Left kidney (tissue), 2 donors: ENCODE measurements around the gene CKAP2. TPM values are rescaled to one million over a fixed set of nuclear protein-coding genes. Genes with fewer than 3 reads are reported as not detected.
"Not testable (repeated sequence)": the region's sequence is repeated elsewhere in the genome, so short reads cannot be mapped to it uniquely, and the experiment has no call there.

ENCODE experiments used
- DNase-seq: peaks from one replicate; pipeline ENCODE4 v3.0.0-alpha.2; 2013
- polyA plus RNA-seq: library from polyadenylated mRNA; unstranded; fragments of 120-200 nt; gene quantifications from one replicate; pipeline ENCODE4 v1.2.1, GENCODE V29; 2013; ENCODE audit not compliant: insufficient read length

CKAP2 gene
- polyA plus RNA-seq, 1 donor = 98.3 TPM

DNA sequence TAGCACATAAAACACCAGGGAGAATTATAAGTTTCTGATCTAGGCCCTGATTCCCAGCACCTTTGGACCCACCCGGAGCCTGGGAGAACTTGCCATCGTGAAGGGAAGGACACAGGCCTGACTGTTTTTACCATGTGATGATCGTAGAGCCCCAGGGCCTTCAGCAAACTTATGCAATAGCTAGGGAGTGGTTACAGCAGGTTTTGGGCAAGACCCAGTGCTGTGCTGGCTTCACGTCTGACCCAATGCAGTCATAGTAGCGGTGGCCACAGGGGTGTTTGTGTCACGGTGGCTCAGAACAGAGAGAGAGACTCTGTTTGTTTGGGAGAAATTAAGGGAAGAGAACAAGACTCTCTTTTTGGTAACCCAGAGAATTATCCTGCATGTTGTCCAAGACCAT lies 68.0 kb downstream of the CKAP2 start:
- not testable (repeated sequence) for DNase-seq

Other genes with a start within 250 kb of the CKAP2 start
- 6.0 TPM for gene THSD1, start 49.3 kb upstream of the CKAP2 start, polyA plus RNA-seq
- 70.7 TPM for gene VPS36, start 4.8 kb upstream of the CKAP2 start, polyA plus RNA-seq
- 34.7 TPM for gene HNRNPA1L2, start 187.0 kb downstream of the CKAP2 start, polyA plus RNA-seq
- 58.7 TPM for gene SUGT1, start 197.4 kb downstream of the CKAP2 start, polyA plus RNA-seq